Activated naive CD8-positive, alpha-beta T cell treated with anti-CD3 and anti-CD28 coated beads, Interleukin-2, amount 50 U/mL, for 24 hours (primary cell): ENCODE measurements around the gene PELI3.
"Not testable (repeated sequence)": the region's sequence is repeated elsewhere in the genome, so short reads cannot be mapped to it uniquely, and the experiment has no call there.

Experiments used
- ATAC-seq: fragments of 150-1000 bp; cut with Tn5 transposase; one replicate; pipeline ENCODE4 v1.10.0; 2021
- DNase-seq: peaks from one replicate; pipeline ENCODE4 v3.0.0; 2021
- H3K27ac Mint-ChIP-seq: one replicate; pipeline ENCODE4 v1.8.0; 2021; ENCODE audit warnings: mild to moderate bottlenecking, mixed read lengths
- H3K27me3 Mint-ChIP-seq: one replicate; pipeline ENCODE4 v1.8.0; 2021; ENCODE audit warnings: mixed read lengths
- H3K36me3 Mint-ChIP-seq: one replicate; pipeline ENCODE4 v1.8.0; 2021; ENCODE audit warnings: low read depth, mixed read lengths
- H3K4me1 Mint-ChIP-seq: one replicate; pipeline ENCODE4 v1.8.0; 2021; ENCODE audit warnings: mixed read lengths
- H3K4me3 Mint-ChIP-seq: one replicate; pipeline ENCODE4 v1.8.0; 2021; ENCODE audit warnings: mild to moderate bottlenecking, moderate library complexity, mixed read lengths
- H3K9me3 Mint-ChIP-seq: one replicate; pipeline ENCODE4 v1.8.0; 2021; ENCODE audit warnings: mixed read lengths

The PELI3 gene

GRCh38 chr11:66462911-66463310, 3.8 kb upstream of the PELI3 start:
- DNase-seq (no peak), ATAC-seq (no peak)
- no peaks in the 10 kb centered on the region for H3K36me3 Mint-ChIP-seq
- peaks cover 54% of the 10 kb centered on the region for H3K4me1 Mint-ChIP-seq
- H3K27ac Mint-ChIP-seq = no peak overlapping the region
- no peaks in the 10 kb centered on the region for H3K9me3 Mint-ChIP-seq
- no peaks in the 10 kb centered on the region for H3K27me3 Mint-ChIP-seq
- H3K4me3 Mint-ChIP-seq = no peak overlapping the region

GRCh38 chr11:66464116-66464515, 2.6 kb upstream of the PELI3 start:
- H3K27ac Mint-ChIP-seq, H3K27me3 Mint-ChIP-seq, H3K9me3 Mint-ChIP-seq, H3K4me3 Mint-ChIP-seq, DNase-seq, H3K36me3 Mint-ChIP-seq, ATAC-seq: not testable (repeated sequence)
- peaks cover 51% of the 10 kb centered on the region for H3K4me1 Mint-ChIP-seq

GRCh38 chr11:66464916-66465315, 1.8 kb upstream of the PELI3 start:
- no peak for DNase-seq
- H3K27ac Mint-ChIP-seq = no peak overlapping the region
- H3K9me3 Mint-ChIP-seq = no peaks in the 10 kb centered on the region
- H3K4me1 Mint-ChIP-seq = peaks cover 44% of the 10 kb centered on the region
- ATAC-seq = no peak
- no peaks in the 10 kb centered on the region for H3K36me3 Mint-ChIP-seq
- H3K27me3 Mint-ChIP-seq = no peaks in the 10 kb centered on the region
- no peak overlapping the region for H3K4me3 Mint-ChIP-seq

GRCh38 chr11:66465373-66466224, 1.1 kb upstream of the PELI3 start:
- peak overlapping the region; percentile 35 for H3K27ac Mint-ChIP-seq
- no peak for DNase-seq
- no peaks in the 10 kb centered on the region for H3K36me3 Mint-ChIP-seq
- H3K27me3 Mint-ChIP-seq = no peaks in the 10 kb centered on the region
- H3K9me3 Mint-ChIP-seq = no peaks in the 10 kb centered on the region
- H3K4me1 Mint-ChIP-seq = peaks cover 48% of the 10 kb centered on the region
- H3K4me3 Mint-ChIP-seq = peak overlapping the region; percentile 72
- no peak for ATAC-seq

GRCh38 chr11:66467034-66467659, 442 bp downstream of the PELI3 start:
- DNase-seq (peak; percentile 48), ATAC-seq (peak; percentile 29)
- Mint-ChIP-seq H3K4me3 (peak overlapping the region; percentile 80), H3K4me1 (peaks cover 51% of the 10 kb centered on the region), H3K27me3 (no peaks in the 10 kb centered on the region), H3K27ac (peak overlapping the region; percentile 22), H3K36me3 (no peaks in the 10 kb centered on the region), H3K9me3 (no peaks in the 10 kb centered on the region)

- ATAC-seq = peak; percentile 64
Measured at GRCh38 chr11:66467756-66468155, 1.1 kb downstream of the PELI3 start.

GRCh38 chr11:66468691-66469090, 2.0 kb downstream of the PELI3 start:
- no peak for ATAC-seq
- DNase-seq = no peak
- H3K36me3 Mint-ChIP-seq = no peaks in the 10 kb centered on the region
- no peak overlapping the region for H3K4me3 Mint-ChIP-seq
- no peaks in the 10 kb centered on the region for H3K9me3 Mint-ChIP-seq
- no peak overlapping the region for H3K27ac Mint-ChIP-seq
- peaks cover 40% of the 10 kb centered on the region for H3K4me1 Mint-ChIP-seq
- no peaks in the 10 kb centered on the region for H3K27me3 Mint-ChIP-seq

More at GRCh38 chr11:66467756-66468155, 1.1 kb downstream of the PELI3 start:
- Mint-ChIP-seq H3K27ac (peak overlapping the region; percentile 22), H3K4me3 (peak overlapping the region; percentile 80), H3K36me3 (no peaks in the 10 kb centered on the region), H3K9me3 (no peaks in the 10 kb centered on the region), H3K27me3 (no peaks in the 10 kb centered on the region), H3K4me1 (peaks cover 46% of the 10 kb centered on the region)
- peak; percentile 50 for DNase-seq

- peaks cover 40% of the 10 kb centered on the region for H3K4me1 Mint-ChIP-seq
- no peaks in the 10 kb centered on the region for H3K27me3 Mint-ChIP-seq
- H3K9me3 Mint-ChIP-seq = no peaks in the 10 kb centered on the region
- H3K4me3 Mint-ChIP-seq = no peak overlapping the region
- no peak for DNase-seq
- H3K36me3 Mint-ChIP-seq = no peaks in the 10 kb centered on the region
- ATAC-seq = no peak
- no peak overlapping the region for H3K27ac Mint-ChIP-seq
Measured at GRCh38 chr11:66469441-66469840, 2.7 kb downstream of the PELI3 start.

- no peaks in the 10 kb centered on the region for H3K27me3 Mint-ChIP-seq
- H3K36me3 Mint-ChIP-seq = no peaks in the 10 kb centered on the region
- H3K4me1 Mint-ChIP-seq = peaks cover 38% of the 10 kb centered on the region
- no peak overlapping the region for H3K4me3 Mint-ChIP-seq
- no peaks in the 10 kb centered on the region for H3K9me3 Mint-ChIP-seq
- H3K27ac Mint-ChIP-seq = no peak overlapping the region
- DNase-seq (no peak), ATAC-seq (no peak)
Measured at GRCh38 chr11:66470015-66470414, 3.3 kb downstream of the PELI3 start.

- H3K27me3 Mint-ChIP-seq = no peaks in the 10 kb centered on the region
- no peak for ATAC-seq
- peaks cover 26% of the 10 kb centered on the region for H3K4me1 Mint-ChIP-seq
- H3K4me3 Mint-ChIP-seq = no peak overlapping the region
- no peak overlapping the region for H3K27ac Mint-ChIP-seq
- no peaks in the 10 kb centered on the region for H3K36me3 Mint-ChIP-seq
- DNase-seq = no peak
- H3K9me3 Mint-ChIP-seq = no peaks in the 10 kb centered on the region
Measured at GRCh38 chr11:66471142-66471541, 4.4 kb downstream of the PELI3 start.

- ATAC-seq = no peak
- Mint-ChIP-seq H3K27ac (no peak overlapping the region), H3K27me3 (no peaks in the 10 kb centered on the region), H3K4me1 (peaks cover 22% of the 10 kb centered on the region), H3K9me3 (no peaks in the 10 kb centered on the region), H3K4me3 (no peak overlapping the region), H3K36me3 (no peaks in the 10 kb centered on the region)
- DNase-seq = no peak
Measured at GRCh38 chr11:66472054-66472453, 5.3 kb downstream of the PELI3 start.

- Mint-ChIP-seq H3K4me1 (peaks cover 14% of the 10 kb centered on the region), H3K9me3 (no peaks in the 10 kb centered on the region), H3K36me3 (no peaks in the 10 kb centered on the region), H3K27ac (no peak overlapping the region), H3K4me3 (no peak overlapping the region), H3K27me3 (no peaks in the 10 kb centered on the region)
- DNase-seq (no peak), ATAC-seq (no peak)
Measured at GRCh38 chr11:66473167-66473566, 6.5 kb downstream of the PELI3 start.

- Mint-ChIP-seq H3K4me3 (no peak overlapping the region), H3K36me3 (no peaks in the 10 kb centered on the region), H3K27ac (no peak overlapping the region), H3K4me1 (peaks cover 13% of the 10 kb centered on the region), H3K27me3 (no peaks in the 10 kb centered on the region), H3K9me3 (no peaks in the 10 kb centered on the region)
- ATAC-seq (no peak), DNase-seq (no peak)
Measured at GRCh38 chr11:66473608-66474515, 7.2 kb downstream of the PELI3 start.

- DNase-seq = no peak
- H3K36me3 Mint-ChIP-seq = no peaks in the 10 kb centered on the region
- ATAC-seq = no peak
Measured at GRCh38 chr11:66475349-66476172, 8.9 kb downstream of the PELI3 start.

More at GRCh38 chr11:66475349-66476172, 8.9 kb downstream of the PELI3 start:
- H3K4me3 Mint-ChIP-seq = no peak overlapping the region
- no peaks in the 10 kb centered on the region for H3K9me3 Mint-ChIP-seq
- no peak overlapping the region for H3K27ac Mint-ChIP-seq
- peaks cover 14% of the 10 kb centered on the region for H3K4me1 Mint-ChIP-seq
- H3K27me3 Mint-ChIP-seq = no peaks in the 10 kb centered on the region
